ENCODE data around the gene PARP16.
A peak's percentile ranks its signal among the peaks of the same experiment; 100 is the strongest.

The PARP16 gene

DNA sequence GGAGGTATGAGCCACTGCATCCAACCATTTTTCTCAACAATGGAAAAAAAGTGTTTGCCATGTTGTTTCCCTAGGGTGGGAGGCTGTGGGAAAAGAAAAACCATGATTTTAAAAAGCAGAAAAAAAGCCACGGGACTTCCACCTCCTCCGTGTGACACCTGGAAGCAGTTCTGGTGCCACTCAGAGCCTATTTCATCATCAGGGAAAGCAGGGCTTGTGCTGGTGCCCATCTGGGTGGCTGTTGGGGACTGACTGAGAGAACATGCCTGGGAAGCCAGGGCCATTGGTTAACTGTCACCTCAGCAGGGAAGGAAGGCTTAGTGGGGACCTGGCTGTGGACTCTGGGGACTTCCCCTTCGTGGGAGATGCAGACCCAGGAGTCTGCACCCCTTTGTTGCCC is 25.1 kb upstream of the PARP16 start:
- no peak for DNase-seq

DNA sequence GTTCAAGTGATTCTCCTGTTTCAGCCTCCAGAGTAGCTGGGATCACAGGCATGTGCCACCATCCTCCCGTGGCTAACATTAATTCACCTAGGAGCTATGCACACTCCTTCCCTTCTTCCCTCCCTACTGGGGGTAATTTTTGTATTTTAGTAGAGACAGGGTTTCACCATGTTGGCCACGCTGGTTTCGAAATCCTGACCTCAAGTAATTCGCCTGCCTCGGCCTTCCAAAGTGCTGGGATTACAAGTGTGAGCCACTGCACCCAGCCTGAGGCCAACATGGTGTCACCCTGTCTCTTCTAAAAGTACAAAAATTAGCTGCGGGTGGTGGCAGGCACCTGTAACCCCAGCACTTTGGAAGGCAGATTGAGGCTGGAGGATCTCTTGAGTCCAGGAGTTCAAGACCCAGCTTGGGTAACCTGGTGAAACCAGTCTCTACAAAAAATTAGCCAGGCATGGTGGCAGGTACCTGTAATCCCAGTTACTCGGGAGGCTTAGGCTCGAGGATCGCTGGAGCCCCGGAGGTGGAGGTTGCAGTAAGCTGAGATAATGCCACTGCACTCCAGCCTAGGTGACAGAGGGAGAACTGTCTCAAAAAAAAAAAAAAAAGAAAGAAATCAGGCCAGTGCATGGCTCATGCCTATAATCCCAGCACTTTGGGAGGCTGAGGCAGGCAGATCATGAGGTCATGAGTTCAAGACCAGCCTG is 23.9 kb upstream of the PARP16 start:
- DNase-seq, result no peak

DNA sequence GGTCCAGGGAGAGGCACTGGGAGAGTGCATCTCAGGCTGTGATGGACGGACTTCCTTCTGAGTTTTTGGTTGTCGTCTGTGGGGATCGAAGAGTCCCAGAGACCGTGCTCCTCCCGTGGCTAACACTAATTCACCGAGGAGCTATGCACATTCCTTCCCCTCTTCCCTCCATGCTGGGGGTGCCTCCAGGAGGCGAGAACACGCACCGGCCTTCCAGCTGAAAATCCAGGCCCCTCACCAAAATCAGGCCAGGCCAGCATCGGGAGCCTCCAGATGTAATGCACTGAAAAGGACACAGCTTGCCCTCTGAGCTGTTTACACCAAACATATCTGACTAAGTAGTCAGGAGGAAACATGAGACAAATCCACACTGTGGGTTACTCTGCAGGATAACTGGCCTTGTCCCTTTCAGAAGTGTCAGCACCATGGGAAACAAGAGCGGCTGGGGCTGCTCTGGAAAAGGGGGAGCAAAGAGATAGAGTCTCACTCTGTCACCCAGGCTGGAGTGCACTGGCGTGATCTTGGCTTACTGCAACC is 23.3 kb upstream of the PARP16 start:
- DNase-seq, result no peak

DNA sequence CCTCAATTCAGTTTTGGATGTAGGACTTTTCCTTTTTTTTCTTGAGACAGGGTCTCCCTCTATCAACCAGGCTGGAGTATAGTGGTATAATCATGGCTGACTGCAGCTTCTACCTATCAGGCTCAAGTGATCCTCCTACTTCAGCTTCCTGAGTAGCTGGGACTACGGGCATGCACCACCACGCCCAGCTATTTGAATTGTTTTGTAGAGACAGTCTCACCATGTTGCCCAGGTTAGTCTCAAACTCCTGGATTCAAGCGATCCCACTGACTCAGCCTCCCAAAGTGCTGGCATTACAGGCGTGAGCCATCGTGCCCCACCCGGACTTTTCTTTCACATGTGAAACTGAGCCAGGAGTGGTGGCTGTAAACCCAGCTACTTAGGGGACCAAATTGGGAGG is 21.3 kb upstream of the PARP16 start:
- no peak for DNase-seq

DNA sequence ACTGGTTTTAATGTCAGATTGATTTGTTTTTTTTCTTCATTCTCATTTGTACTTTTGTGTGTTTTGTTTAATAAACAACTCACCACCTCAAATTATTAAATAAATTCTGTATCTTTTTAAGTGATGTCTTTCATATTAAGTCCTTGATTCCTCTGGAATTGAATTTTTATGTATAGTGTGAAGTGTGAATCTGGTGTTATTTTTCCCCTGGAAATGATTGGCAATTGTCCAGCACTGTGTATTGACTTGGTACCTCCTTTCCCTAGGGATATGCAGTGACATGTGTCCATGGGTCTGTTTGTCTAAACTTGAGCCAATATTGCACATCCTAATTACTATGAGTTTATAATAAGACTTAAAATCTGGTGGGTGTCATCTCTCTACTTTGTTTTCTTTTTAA is 19.9 kb upstream of the PARP16 start:
- DNase-seq, result no peak

DNA sequence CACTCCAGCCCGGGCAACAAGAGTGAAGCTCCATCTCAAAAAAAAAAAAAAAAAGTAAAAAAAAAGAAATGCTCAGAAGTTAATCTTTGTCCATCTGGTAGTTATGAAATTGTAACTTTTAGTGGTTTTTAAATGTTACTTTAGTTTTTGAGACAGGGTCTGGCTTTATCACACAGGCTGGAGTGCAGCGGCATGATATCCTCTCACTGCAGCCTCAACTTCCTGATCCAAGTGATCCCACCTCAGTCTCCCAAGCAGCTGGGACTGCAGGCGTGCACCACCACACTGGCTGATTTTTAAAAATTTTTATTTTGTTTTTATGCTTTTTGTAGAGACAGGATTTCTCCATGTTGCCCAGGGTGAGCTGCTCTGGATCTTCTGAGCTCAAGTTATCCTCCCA is 19.1 kb upstream of the PARP16 start:
- no peak for DNase-seq

DNA sequence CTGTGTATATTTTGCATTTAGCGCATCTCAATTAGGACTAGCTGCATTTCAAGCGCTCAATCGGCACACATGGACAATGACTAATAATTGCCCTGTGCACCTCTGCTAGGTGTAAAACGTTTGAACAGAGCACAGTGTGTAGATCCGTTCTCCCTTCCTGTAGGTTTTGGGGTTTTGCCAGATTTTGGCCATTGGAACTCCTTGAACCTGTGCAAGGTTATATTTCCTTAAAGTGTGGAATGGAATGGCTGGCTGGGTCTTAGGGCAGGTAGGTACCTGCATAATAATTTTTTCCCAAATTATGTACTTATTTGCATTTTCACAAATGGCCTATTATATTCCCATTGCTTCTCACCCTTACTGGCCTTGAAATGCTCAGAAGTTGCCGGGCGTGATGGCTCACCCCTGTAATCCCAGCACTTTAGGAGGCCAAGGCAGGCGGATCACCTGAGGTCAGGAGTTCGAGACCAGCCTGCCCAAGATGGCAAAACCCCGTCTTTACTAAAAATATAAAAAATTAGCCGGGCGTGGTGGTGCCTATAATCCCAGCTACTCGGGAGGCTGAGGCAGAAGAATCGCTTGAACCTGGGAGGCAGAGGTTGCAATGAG is 18.6 kb upstream of the PARP16 start:
- no peak for DNase-seq

DNA sequence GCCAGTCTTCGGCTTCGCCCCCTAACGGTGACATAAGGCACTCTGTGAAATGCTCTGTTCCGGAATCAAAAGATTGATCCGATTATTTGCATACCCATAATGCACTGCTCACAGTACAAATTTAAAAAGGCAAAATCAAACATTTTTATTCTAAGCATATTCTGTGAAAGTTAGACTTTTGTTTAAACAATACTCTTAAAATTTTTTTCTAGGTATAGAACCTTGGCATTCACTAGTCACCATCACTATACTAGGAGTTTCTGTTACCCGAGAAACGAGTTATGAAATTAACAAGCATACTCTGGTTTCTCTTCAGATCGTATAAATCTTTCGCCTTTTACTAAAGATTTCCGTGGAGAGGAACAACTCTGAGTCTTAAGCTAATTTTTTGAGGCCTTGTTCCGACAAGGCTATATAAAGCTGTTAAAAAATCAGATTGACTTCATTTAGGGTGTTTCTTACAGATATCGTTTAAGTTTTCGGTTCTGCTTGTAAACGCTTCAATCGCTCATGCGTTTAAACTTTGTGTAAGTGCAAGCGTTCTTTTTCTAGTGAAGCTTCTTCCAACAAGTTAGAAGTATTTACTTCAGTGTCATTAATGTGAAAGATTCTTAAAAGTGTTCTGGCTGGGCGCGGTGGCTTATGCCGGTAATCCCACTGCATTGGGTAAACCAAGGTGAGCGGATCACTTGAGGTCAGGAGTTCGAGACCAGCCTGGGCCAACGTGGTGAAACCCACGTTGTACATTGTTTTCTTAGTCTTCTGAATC is 17.9 kb upstream of the PARP16 start, which contains the start of gene RNU5B-1:
Gene RNU5B-1 (plus strand): TSS at position 297 of the 769 bp plus-strand sequence.
- DNase-seq, result peak; percentile 66 to 70

DNA sequence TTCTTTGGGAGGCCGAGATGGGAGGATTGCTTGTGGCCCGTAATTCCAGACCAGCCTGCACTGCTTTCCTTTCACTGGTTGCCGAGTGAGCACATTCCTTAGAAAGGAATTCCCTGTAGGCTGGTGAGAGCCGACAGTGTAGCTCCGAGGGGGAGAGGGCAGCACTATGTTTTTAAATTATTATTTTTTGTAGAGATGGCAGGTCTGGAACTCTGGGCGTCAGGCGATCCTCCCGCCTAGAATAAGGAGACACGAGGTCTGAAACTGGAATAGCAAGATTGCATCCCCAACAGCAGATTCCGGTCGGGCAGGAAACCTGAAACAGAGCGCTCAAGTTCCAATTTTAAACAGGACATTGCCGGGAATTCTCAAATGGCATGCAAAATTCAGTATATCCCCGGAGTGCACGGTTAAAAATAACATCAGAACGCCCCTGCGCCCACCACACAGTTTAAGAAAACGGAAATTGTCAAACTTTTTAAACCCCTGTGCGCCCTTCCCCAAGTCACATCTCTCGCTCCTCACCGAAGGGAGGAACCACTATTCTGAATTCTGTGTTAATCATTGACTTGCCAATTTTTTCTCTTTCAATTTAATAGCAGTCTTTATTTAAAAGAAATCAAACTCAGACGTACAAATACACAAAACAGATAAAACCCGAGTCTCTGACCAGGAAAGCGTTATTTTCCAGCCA is 17.2 kb upstream of the PARP16 start:
- no peak for DNase-seq

DNA sequence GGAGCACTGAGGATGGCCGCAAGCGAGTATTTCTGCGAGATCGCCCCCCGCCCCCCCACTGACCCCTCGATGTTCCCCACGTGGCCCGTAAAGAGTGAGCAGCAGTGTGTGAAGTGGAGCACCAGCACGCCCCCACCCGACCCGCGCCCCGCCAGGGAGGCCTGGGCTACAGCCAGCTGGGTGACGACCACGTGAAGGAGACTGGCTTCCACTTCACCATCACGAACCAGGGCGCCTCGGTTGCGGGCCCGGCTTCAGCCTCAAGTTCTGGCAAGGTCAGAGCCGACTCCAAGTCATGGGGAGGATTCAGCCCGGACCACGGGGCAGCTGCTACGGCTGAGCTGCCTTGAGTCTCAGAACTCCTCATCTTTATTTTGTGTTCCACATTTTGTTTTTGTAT is 15.4 kb upstream of the PARP16 start:
- no peak for DNase-seq

DNA sequence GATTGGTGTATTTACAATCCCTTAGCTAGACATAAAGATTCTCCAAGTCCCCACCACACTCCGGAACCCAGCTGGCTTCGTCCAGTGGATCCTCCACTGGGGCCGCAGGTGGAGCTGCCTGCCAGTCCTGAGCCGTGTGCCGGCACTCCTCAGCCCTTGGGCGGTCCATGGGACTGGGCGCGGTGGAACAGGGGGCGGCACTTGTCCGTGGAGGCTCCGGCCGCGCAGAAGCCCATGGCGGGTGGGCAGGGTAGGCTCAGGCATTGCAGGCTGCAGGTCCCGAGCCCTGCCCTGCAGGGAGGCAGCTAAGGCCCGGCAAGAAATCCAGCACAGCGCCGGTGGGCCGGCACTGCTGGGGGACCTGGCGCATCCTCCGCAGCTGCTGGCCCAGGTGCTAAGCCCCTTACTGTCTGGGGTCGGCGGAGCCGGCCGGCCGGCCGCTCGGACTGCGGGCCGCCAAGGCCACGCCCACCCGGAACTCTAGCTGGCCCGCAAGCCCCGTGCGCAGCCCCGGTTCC is 14.3 kb upstream of the PARP16 start:
- no peak for DNase-seq

DNA sequence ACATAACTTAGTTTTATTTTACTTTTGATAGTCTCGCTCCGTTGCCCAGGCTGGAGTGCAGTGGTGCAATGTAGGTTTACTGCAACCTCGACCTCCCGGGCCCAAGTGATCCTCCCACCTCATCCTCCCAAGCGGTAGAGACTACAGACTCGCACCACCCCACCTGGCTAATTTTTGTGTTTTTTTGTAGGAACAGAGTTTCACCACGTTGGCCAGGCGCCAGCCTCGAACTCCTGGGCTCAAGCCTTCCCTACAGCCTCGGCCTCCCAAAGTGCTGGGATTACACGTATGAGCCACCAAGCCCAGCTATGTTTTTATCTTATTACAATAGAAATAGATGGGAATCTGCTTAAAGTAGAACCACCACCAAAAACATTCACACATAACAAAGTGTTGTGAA is 12.0 kb upstream of the PARP16 start:
- DNase-seq, result no peak

DNA sequence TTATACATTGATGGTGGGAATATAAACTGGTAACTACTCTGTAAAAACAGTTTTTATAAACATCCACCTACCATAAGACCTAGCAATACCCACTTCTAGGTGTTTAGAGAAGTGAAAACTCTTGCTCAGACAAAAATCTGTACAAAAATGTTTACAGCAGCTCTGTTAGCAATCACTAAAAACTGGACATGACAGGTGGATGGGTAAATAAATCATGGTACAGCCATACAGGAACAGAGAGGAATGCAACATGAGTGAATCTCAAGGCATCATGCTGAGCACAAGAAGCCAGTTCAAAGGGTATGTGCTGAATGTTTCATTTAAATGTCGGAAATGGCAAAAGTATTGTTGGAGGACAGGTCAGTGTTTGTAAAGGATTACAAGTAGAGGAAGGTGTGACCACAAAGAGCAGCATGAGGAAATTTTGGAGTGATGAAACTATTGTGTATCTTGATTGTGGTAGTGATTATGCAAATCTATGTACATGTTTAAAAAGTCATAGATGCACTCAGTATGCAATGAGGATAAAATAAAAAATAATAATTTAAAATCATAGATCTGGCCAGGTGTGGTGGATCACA is 6.3 kb upstream of the PARP16 start:
- no peak for DNase-seq

DNA sequence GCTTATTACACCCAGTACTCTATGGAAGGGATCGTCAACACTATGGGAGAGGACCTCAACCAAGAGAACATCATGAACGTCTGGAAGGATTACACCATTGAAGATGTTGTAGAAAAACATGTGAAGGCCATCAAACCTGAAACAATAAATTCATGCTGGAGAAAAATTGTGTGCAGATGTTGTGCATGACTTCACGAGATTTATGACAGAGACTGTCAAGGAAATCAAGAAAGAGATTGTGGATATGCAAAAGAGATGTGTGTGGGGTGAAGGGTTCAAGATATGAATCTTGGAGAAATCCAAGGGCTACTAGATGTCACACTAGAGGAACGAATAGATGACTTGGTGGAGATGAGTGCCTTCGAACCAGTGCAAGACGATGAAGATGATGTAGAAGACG is 3.5 kb upstream of the PARP16 start:
- DNase-seq, result no peak

DNA sequence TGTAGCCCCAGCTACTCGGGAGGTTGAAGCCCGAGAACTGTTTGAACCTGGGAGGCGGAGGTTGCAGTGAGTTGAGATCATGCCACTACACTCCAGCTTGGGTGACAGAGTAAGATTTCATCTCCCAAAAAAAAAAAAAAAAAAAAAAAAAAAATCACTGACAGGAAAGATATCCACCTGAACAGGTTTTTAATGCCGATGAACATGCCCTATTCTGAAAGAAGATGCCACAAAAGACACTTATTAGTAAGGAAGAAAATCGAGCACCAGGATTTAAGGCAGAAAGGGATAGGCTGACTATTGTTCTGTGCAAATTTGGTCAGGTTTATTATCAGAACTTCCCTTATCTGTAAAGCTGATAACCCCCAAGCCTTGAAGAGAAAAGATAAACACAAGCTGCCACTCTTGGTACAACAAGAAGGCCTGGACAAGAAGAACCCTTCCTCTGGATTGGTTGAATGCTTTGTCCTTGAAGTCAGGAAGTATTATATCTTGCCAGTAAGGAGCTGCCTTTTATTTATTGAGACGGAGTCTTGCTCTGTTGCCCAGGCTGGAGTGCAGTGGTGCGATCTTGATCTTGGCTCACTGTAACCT is 2.7 kb upstream of the PARP16 start:
- no peak for DNase-seq

DNA sequence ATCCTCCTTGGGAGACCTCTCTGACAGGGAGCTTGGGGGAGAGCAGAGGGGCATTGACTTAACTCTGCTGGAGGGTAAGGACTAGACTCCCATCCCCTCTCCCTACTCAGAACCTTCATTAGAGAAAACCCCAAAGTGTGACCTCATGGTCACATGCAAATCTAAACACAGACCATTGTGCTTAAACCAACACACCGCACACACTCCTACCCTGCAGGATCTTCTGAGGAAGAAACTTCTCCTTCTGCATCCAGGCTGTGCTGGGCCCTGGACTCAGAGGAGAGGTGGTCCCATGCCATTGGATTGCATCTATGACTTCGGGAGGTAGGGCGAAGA is 805 bp upstream of the PARP16 start:
- DNase-seq, result no peak

DNA sequence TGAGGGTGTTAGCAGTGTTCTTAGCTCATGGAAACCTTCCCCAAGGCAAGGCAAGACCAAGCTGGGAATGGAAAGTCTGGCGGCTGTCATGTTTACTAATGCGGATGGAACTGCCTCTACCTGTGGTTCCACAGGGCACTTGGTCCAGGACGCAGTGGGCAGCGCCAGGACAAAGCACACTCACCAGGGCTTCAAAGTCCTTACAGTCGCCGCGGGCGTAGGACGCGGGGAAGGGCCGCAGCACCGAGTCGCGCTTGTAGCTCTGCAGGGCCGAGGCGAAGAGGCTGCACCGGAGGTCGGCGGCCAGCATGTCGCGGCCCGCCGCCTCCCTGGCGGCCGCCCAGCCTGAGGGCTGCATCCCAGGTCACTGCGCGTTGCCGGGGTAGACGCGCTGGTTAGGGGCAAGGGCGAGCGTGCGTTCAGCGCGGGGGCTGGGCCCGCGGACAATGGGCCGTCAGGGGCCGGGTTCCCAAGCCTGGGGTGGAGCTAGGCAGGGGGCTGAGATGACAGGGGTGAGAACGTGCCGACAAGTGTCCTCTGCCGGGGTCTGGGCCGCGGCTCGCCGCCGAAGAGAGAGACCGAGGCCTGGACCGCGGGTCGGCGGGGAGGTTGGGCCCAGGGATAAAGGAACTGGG is 497 bp downstream of the PARP16 start:
- no peak for DNase-seq

DNA sequence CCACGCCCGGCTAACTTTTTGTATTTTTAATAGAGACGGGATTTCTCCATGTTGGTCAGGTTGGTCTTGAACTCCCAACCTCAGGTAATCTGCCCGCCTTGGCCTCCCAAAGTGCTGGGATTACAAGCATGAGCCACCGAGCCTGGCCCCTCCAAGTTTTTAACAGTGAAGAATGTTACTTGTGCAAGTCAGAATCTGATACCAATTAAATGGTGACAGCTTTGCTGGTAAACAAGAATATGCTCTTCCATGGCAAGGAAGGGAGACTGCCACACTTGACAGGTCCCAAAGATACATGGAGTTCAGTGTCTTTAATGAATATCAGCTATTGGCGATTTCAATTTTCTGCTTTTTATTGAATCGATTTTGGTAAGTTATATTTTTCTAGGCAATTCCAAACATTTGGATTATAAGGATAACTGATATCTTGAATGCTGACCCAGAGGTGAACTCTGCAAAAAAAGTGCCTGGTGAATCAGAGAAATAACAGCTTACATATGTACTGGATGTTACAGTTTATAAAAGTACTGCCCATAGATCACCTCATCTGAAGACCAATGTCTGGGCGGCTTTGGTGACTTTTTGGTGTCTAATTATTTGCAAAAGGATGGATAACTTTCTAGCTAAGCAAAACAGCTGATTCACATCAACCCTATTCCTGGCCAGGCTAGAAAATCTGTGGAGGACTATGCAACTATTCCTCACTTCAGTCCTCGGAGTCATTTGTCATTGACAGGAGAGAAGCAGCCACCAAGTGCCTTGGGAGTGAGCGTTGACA is 1.2 kb downstream of the PARP16 start:
- no peak for DNase-seq

DNA sequence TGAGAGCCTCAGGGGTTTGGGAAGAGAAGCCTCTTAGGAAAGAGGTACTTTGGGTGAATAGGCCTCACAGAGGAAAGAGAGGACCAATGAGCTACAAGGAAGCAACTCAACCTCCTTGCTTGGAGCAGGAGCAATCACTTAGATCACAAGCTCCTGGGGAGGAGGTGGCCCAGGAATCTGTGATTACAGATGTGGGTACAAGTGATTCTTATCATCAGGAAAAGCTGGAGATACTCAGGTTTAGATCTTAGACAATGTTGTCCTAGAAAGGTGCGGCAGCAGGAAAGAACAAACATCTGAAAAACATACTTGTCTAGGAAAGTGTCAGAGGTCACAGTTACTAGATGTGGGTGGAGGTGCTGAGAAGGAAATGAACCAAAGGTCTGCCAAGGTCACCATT is 8.2 kb downstream of the PARP16 start:
- no peak for DNase-seq

DNA sequence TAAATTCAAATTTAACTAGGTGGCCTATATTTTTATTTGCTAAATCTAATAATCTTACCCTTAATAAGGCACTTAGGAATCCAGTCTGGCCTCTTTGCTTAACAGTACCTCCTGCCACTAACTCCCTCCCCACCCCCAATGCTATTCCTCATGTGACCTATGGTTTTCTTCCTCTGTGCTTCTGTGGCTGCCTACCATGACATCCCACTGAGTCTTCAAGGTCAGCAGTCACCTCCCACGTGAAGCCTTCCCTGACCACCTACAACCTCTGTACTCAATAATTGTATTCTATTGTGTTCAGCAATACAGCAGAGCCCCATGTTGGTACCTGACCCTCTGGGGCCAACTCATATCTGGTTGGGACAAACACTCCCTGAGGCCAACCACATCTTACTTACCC is 9.7 kb downstream of the PARP16 start:
- DNase-seq, result no peak

DNA sequence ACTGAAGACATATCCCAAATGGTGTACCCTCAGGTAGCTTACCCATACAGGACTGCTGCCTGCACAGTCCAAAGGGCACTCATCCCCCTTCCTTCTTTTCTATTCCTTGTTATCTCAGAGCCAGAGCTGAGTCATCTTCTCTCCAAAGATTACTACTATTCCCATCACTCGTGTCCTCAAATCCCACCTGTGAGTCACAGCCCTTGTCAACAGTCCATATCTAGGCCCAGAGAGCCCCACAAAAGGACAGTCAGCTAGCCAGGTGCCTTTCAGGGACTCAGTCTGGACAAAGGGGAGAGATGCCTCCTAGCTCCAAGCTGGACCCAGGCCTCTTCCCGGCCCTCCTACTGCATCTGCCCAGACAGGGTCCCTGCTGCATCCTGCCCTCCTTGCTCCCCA is 11.0 kb downstream of the PARP16 start:
- no peak for DNase-seq
